HCT116 (cell line): ENCODE data around the gene CLIC4.

Source experiments
- CBX3 ChIP-seq: IDR thresholded peaks from 2 replicates; pipeline ENCODE4 v1.6.1; 2012; ENCODE audit warnings: low read depth
- ELF1 ChIP-seq: IDR thresholded peaks from 2 replicates; pipeline ENCODE4 v1.6.1; 2012; ENCODE audit warnings: low read depth, borderline replicate concordance
- EZH2 ChIP-seq: fragments of 200-600 bp; sonication (generic); IDR thresholded peaks from 2 replicates; pipeline ENCODE4 v1.6.1; 2017; ENCODE audit warnings: antibody characterized with exemption, mixed run types
- MAX ChIP-seq: IDR thresholded peaks from 2 replicates; pipeline ENCODE4 v1.6.1; 2012
- POLR2A ChIP-seq: IDR thresholded peaks from 2 replicates; pipeline ENCODE4 v1.7.0; 2011; ENCODE audit warnings: borderline replicate concordance; ENCODE audit not compliant: insufficient read depth, insufficient read length; ENCODE audit errors: extremely low read depth
- RAD21 ChIP-seq: IDR thresholded peaks from 2 replicates; pipeline ENCODE4 v1.6.1; 2012; ENCODE audit warnings: low read depth, mild to moderate bottlenecking
- SP1 ChIP-seq: IDR thresholded peaks from 2 replicates; pipeline ENCODE4 v1.6.1; 2012; ENCODE audit warnings: low read depth
- TF ChIP-seq, protein P1 (sequence below), 3 experiments: fragments of 200-600 bp in 1 of 3; sonication (generic) in 1 of 3; IDR thresholded peaks in 2 of 3; conservative IDR thresholded peaks in 1 of 3; 2 replicates each; pipeline ENCODE4 v1.5.1; 2012 to 2017; ENCODE audit warnings: low read depth in 2 of 3, low read length in 2 of 3, antibody characterized with exemption in 1 of 3, borderline replicate concordance in 1 of 3, control low read depth in 1 of 3, mild to moderate bottlenecking in 1 of 3, mixed read lengths in 1 of 3, mixed run types in 1 of 3, moderate library complexity in 1 of 3; ENCODE audit not compliant: insufficient read depth in 1 of 3
- TF ChIP-seq, protein P2 (sequence below): IDR thresholded peaks from 2 replicates; pipeline ENCODE4 v1.6.1; 2012

DNA sequence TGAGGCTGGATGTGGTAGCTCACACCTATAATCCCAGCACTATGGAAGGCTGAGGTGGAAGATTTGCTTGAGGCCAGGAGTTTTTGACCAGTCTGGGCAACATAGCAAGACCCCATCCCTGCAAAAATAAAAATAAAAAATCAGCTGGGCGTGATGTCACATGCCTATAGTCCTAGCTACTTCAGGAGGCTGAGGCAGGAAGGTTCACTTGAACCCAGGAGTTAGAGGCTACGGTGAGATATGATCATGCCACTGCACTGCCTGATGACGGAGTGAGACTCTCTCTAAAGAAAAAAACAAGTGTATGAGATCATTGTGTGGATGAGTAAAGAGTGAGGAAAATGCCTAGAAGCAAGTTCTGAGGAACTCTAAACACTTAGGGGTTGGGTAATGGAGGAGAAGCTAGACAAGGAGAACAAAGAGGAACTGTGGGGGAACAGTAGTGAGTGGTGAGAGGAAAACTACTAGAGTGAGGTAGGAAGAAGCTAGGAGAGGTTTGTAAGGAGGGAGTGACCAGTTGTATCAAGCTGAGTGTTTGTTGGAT, 17.0 kb downstream of the CLIC4 start:
- TF ChIP-seq, protein P1, sequence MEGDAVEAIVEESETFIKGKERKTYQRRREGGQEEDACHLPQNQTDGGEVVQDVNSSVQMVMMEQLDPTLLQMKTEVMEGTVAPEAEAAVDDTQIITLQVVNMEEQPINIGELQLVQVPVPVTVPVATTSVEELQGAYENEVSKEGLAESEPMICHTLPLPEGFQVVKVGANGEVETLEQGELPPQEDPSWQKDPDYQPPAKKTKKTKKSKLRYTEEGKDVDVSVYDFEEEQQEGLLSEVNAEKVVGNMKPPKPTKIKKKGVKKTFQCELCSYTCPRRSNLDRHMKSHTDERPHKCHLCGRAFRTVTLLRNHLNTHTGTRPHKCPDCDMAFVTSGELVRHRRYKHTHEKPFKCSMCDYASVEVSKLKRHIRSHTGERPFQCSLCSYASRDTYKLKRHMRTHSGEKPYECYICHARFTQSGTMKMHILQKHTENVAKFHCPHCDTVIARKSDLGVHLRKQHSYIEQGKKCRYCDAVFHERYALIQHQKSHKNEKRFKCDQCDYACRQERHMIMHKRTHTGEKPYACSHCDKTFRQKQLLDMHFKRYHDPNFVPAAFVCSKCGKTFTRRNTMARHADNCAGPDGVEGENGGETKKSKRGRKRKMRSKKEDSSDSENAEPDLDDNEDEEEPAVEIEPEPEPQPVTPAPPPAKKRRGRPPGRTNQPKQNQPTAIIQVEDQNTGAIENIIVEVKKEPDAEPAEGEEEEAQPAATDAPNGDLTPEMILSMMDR (IDR thresholded peaks at IDR 0.05 in 2 of 3, conservative IDR thresholded peaks at IDR 0.05 in 1 of 3; ENCODE audit: borderline replicate concordance in 1 of 3, insufficient read depth in 1 of 3, low read depth in 2 of 3, low read length in 2 of 3) = no peak
- TF ChIP-seq EZH2 (no peak), RAD21 (no peak), SP1 (no peak), ELF1 (no peak), CBX3 (no peak), POLR2A (no peak), MAX (no peak)
- TF ChIP-seq, protein P2, sequence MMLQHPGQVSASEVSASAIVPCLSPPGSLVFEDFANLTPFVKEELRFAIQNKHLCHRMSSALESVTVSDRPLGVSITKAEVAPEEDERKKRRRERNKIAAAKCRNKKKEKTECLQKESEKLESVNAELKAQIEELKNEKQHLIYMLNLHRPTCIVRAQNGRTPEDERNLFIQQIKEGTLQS = no peak
